Head of caudate nucleus (tissue), 42 donors: ENCODE measurements around the gene USP48.
A peak's percentile ranks its signal among the peaks of the same experiment; 100 is the strongest.
"Not testable (repeated sequence)": the region's sequence is repeated elsewhere in the genome, so short reads cannot be mapped to it uniquely, and the experiment has no call there.

Experiments
- DNase-seq, 42 donors: peaks; one replicate each; pipeline versions ENCODE4 v3.0.0 to v3.0.0-alpha.2; 2020 to 2021; ENCODE audit warnings: mixed read lengths in 7 of 42
- intact Hi-C: fragments of 100-400 bp; cut with DNase I; formaldehyde crosslinking; loops from one replicate; pipeline ENCODE4 v1.15.0; 2022

USP48 gene

GRCh38 chr1:21818656-21819055 lies 35.7 kb upstream of the USP48 start:
- DNase-seq, result peak in 1 of 42 donors; percentile 6
- intact Hi-C loops, result no loop called here

GRCh38 chr1:21816602-21817302 lies 33.8 kb upstream of the USP48 start:
- intact Hi-C loops, result no loop called here
- DNase-seq, result no peak

- no peak for DNase-seq
- intact Hi-C loops, result no loop called here
Observed at GRCh38 chr1:21815724-21816321, 32.9 kb upstream of the USP48 start.

GRCh38 chr1:21814981-21815582 lies 32.1 kb upstream of the USP48 start:
- intact Hi-C loops, result no loop called here
- DNase-seq, result no peak

- intact Hi-C loops, result no loop called here
- peak in 4 of 42 donors; percentile 2 to 34 (median 10) for DNase-seq
Observed at GRCh38 chr1:21814241-21814918, 31.4 kb upstream of the USP48 start.

- no peak for DNase-seq
- intact Hi-C loops, result no loop called here
Observed at GRCh38 chr1:21813542-21813941, 30.6 kb upstream of the USP48 start.

- intact Hi-C loops, result no loop called here
- DNase-seq, result no peak
Observed at GRCh38 chr1:21811875-21812305, 28.9 kb upstream of the USP48 start, which contains the start of gene LDLRAD2. TSS of gene LDLRAD2 (plus strand) at chr1:21812265. CDS start at chr1:21812452, 187 bp downstream.

GRCh38 chr1:21804536-21804935 lies 21.6 kb upstream of the USP48 start:
- intact Hi-C loops, result no loop called here
- DNase-seq, result no peak

GRCh38 chr1:21801100-21801499 lies 18.2 kb upstream of the USP48 start:
- intact Hi-C loops, result no loop called here
- no peak for DNase-seq

GRCh38 chr1:21799730-21800129 lies 16.8 kb upstream of the USP48 start:
- intact Hi-C loops, result no loop called here
- DNase-seq, result no peak

- no peak for DNase-seq
- intact Hi-C loops, result no loop called here
Observed at GRCh38 chr1:21795075-21795474, 12.1 kb upstream of the USP48 start.

GRCh38 chr1:21794656-21795055 lies 11.7 kb upstream of the USP48 start:
- intact Hi-C loops, result no loop called here
- DNase-seq, result no peak

- intact Hi-C loops, result no loop called here
- DNase-seq, result no peak
Observed at GRCh38 chr1:21793104-21793503, 10.2 kb upstream of the USP48 start.

GRCh38 chr1:21786640-21787039 lies 3.7 kb upstream of the USP48 start:
- intact Hi-C loops, result no loop called here
- no peak for DNase-seq

GRCh38 chr1:21785764-21786163 lies 2.8 kb upstream of the USP48 start:
- DNase-seq, intact Hi-C loops: not testable (repeated sequence)

GRCh38 chr1:21783679-21784603 lies 992 bp upstream of the USP48 start:
- intact Hi-C loops, result loop anchor here (5.0 kb wide), 2 partner anchors 77 to 153 kb away; partner anchors contain the start of gene HSPG2
- peak in 6 of 42 donors; percentile 6 to 46 (median 21) for DNase-seq

GRCh38 chr1:21782349-21782867 lies 541 bp downstream of the USP48 start:
- intact Hi-C loops, result loop anchor here (5.0 kb wide), 2 partner anchors 75 to 155 kb away; partner anchors contain the start of gene HSPG2
- DNase-seq, result peak; percentile 40 to 84 (median 66)

GRCh38 chr1:21781815-21782348 lies 1.1 kb downstream of the USP48 start:
- intact Hi-C loops, result loop anchor here (5.0 kb wide), 2 partner anchors 75 to 155 kb away; partner anchors contain the start of gene HSPG2
- DNase-seq, result peak in 20 of 42 donors; percentile 8 to 49 (median 24)
